IPS DF 6.9 (cell line): Measurements from ENCODE around the gene LIMCH1.

Experiments used
- DNase-seq: peaks from one replicate; pipeline ENCODE4 v3.0.0-alpha.2; 2013; ENCODE audit warnings: low read depth, low spot score
- H3K27ac ChIP-seq: one replicate; pipeline ENCODE4 v1.5.1; 2013; ENCODE audit warnings: low read length, control low read depth
- H3K27me3 ChIP-seq: 2 replicates; pipeline ENCODE4 v1.6.1; 2013; ENCODE audit warnings: mild to moderate bottlenecking, low read length; ENCODE audit not compliant: control insufficient read depth, insufficient read depth
- H3K36me3 ChIP-seq: 2 replicates; pipeline ENCODE4 v1.6.1; 2013; ENCODE audit warnings: low read length; ENCODE audit not compliant: control insufficient read depth, insufficient read depth
- H3K4me1 ChIP-seq: 2 replicates; pipeline ENCODE4 v1.6.1; 2013; ENCODE audit warnings: low read length; ENCODE audit not compliant: control insufficient read depth, insufficient read depth
- H3K4me3 ChIP-seq: 2 replicates; pipeline ENCODE4 v1.5.1; 2013; ENCODE audit warnings: mild to moderate bottlenecking, low read length
- H3K9me3 ChIP-seq: 2 replicates; pipeline ENCODE4 v1.6.1; 2013; ENCODE audit warnings: low read length, inconsistent platforms; ENCODE audit not compliant: control insufficient read depth, insufficient read depth
- WGBS: extraction: QIAGEN DNeasy Blood & Tissue Kit; methylation state at CpG from one replicate; pipeline ENCODE4 v1.1.7; 2013; ENCODE audit warnings: mixed read lengths, missing lambda C conversion rate; ENCODE audit not compliant: insufficient read length, insufficient coverage; 5-methylcytosine and 5-hydroxymethylcytosine counted together

The LIMCH1 gene

GRCh38 chr4:41602113-41602512 lies 64.2 kb downstream of the LIMCH1 start:
- Histone ChIP-seq H3K4me3 (no peak overlapping the region), H3K27ac (no peak overlapping the region)

GRCh38 chr4:41602886-41603498 lies 65.0 kb downstream of the LIMCH1 start:
- DNase-seq, result no peak
- Histone ChIP-seq H3K27ac (no peak overlapping the region), H3K36me3 (no peaks in the 10 kb centered on the region), H3K27me3 (no peaks in the 10 kb centered on the region), H3K9me3 (no peaks in the 10 kb centered on the region), H3K4me3 (no peak overlapping the region), H3K4me1 (no peaks in the 10 kb centered on the region)
- WGBS, result 100% methylated on average over 2 of the region's 3 CpGs

More at GRCh38 chr4:41602113-41602512, 64.2 kb downstream of the LIMCH1 start:
- no peaks in the 10 kb centered on the region for H3K27me3 ChIP-seq
- no CpG with 5 or more reads among the region's 3 CpGs for WGBS
- no peaks in the 10 kb centered on the region for H3K4me1 ChIP-seq
- no peaks in the 10 kb centered on the region for H3K9me3 ChIP-seq
- DNase-seq, result no peak
- no peaks in the 10 kb centered on the region for H3K36me3 ChIP-seq

DNA sequence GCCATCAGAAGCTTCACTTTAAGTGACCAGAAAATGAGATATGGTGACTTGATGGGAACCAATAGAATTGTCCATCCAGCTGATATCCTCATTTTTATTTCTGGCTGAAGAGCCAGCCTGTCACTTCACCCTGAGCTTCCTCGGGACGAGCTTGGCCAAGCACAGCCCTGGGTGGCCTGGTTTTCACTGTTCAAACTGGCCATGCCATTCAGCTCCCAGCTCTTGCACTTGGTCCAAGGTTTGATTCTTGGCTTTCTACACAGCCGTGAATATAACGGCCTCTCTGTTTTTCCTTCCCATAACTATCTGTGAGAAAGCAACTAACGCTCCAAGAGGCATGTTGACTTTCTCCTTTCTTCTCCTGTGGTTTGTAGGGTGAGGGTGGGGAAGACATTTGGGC lies 71.9 kb downstream of the LIMCH1 start:
- peaks cover 4% of the 10 kb centered on the region; the same call in 1 of the 2 replicates for H3K27me3 ChIP-seq
- H3K27ac ChIP-seq, result no peak overlapping the region
- no peak for DNase-seq
- H3K4me1 ChIP-seq, result peaks cover 3% of the 10 kb centered on the region; the same call in 1 of the 2 replicates
- no peak overlapping the region for H3K4me3 ChIP-seq
- no peaks in the 10 kb centered on the region for H3K36me3 ChIP-seq
- WGBS, result no CpG with 5 or more reads among the region's 5 CpGs
- H3K9me3 ChIP-seq, result no peaks in the 10 kb centered on the region

GRCh38 chr4:41610474-41610873 lies 72.5 kb downstream of the LIMCH1 start:
- Histone ChIP-seq H3K4me1 (peaks cover 3% of the 10 kb centered on the region; the same call in 1 of the 2 replicates), H3K27ac (no peak overlapping the region), H3K36me3 (no peaks in the 10 kb centered on the region), H3K4me3 (no peak overlapping the region), H3K27me3 (peaks cover 4% of the 10 kb centered on the region; the same call in 1 of the 2 replicates), H3K9me3 (no peaks in the 10 kb centered on the region)
- DNase-seq, result no peak
- WGBS, result no CpG with 5 or more reads among the region's 3 CpGs

DNA sequence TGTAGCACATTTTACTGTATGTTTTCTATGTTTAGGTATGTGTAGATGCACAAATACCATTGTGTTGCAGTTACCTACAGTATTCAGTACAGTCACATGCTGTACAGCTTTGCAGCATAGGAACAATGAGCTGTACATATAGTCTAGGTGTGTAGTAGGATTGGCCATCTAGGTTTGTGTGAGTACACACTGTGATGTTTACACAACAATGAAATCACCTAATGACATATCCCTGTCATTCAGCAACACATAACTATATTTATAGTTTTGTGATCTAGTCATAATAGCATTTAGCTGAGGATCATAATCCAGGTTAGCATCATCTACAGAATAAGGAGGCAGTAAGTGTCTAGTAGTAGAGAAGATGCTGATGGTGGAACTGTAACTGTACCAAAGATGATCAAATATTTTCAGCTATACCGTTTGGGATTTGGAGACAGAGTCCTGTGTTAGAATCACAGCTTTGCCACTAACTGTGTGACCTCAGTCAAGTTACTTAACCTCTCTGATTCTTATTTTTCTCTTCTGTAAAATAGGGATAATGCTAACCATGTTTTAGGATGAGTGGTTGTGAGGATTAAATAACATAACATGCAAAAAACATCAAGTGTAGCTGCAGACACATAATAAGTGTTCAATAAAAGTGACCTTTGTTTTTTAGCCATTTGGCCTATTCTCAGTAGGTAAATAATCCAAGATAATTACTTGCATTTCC lies 73.3 kb downstream of the LIMCH1 start:
- no CpG with 5 or more reads among the region's 1 CpG for WGBS
- H3K27ac ChIP-seq, result no peak overlapping the region
- H3K9me3 ChIP-seq, result no peaks in the 10 kb centered on the region
- H3K4me3 ChIP-seq, result no peak overlapping the region
- no peak for DNase-seq
- no peaks in the 10 kb centered on the region for H3K36me3 ChIP-seq
- peaks cover 3% of the 10 kb centered on the region; the same call in 1 of the 2 replicates for H3K4me1 ChIP-seq
- peaks cover 4% of the 10 kb centered on the region; the same call in 1 of the 2 replicates for H3K27me3 ChIP-seq

GRCh38 chr4:41611881-41612871 lies 74.2 kb downstream of the LIMCH1 start:
- H3K9me3 ChIP-seq, result no peaks in the 10 kb centered on the region
- H3K27ac ChIP-seq, result no peak overlapping the region
- H3K4me3 ChIP-seq, result no peak overlapping the region
- no peaks in the 10 kb centered on the region for H3K36me3 ChIP-seq
- H3K27me3 ChIP-seq, result peaks cover 4% of the 10 kb centered on the region; the same call in 1 of the 2 replicates
- H3K4me1 ChIP-seq, result peaks cover 3% of the 10 kb centered on the region; the same call in 1 of the 2 replicates
- no CpG with 5 or more reads among the region's 14 CpGs for WGBS
- no peak for DNase-seq

GRCh38 chr4:41613386-41613785 lies 75.4 kb downstream of the LIMCH1 start:
- no peak overlapping the region for H3K27ac ChIP-seq
- H3K4me3 ChIP-seq, result no peak overlapping the region
- no peaks in the 10 kb centered on the region for H3K9me3 ChIP-seq
- no CpG with 5 or more reads among the region's 15 CpGs for WGBS
- peaks cover 3% of the 10 kb centered on the region; the same call in 1 of the 2 replicates for H3K4me1 ChIP-seq
- no peak for DNase-seq
- no peaks in the 10 kb centered on the region for H3K36me3 ChIP-seq
- H3K27me3 ChIP-seq, result peaks cover 4% of the 10 kb centered on the region; the same call in 1 of the 2 replicates

DNA sequence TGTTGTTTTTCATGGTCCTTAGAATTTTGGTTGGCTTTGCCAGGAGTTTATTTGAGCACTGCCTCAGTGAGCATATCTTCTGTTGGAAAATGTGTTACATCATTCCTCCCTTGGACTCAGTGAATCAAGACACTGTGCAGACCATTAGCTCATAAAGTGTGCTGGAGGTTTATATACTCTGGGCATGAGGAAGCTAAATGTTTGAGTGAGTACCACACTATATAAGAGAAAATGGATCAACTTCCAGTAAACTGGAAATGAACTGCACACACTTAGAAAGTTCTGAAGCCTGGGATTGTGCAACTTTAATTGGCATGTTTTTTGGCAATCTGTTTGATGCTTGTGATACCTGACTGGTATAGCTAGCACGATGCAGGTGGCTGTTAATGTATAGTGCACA lies 75.9 kb downstream of the LIMCH1 start:
- WGBS, result no CpG with 5 or more reads among the region's 1 CpG
- Histone ChIP-seq H3K4me3 (no peak overlapping the region), H3K27me3 (peaks cover 4% of the 10 kb centered on the region; the same call in 1 of the 2 replicates), H3K36me3 (no peaks in the 10 kb centered on the region), H3K27ac (no peak overlapping the region), H3K4me1 (peaks cover 3% of the 10 kb centered on the region; the same call in 1 of the 2 replicates), H3K9me3 (no peaks in the 10 kb centered on the region)
- DNase-seq, result no peak

GRCh38 chr4:41614519-41614918 lies 76.6 kb downstream of the LIMCH1 start:
- Histone ChIP-seq H3K4me3 (no peak overlapping the region), H3K27ac (no peak overlapping the region), H3K27me3 (peaks cover 4% of the 10 kb centered on the region; the same call in 1 of the 2 replicates), H3K9me3 (no peaks in the 10 kb centered on the region), H3K36me3 (no peaks in the 10 kb centered on the region), H3K4me1 (peaks cover 3% of the 10 kb centered on the region; the same call in 1 of the 2 replicates)
- no CpG with 5 or more reads among the region's 2 CpGs for WGBS
- DNase-seq, result no peak

- no peaks in the 10 kb centered on the region for H3K27me3 ChIP-seq
- DNase-seq, result no peak
- no peaks in the 10 kb centered on the region for H3K36me3 ChIP-seq
- H3K27ac ChIP-seq, result no peak overlapping the region
- peaks cover 6% of the 10 kb centered on the region for H3K4me1 ChIP-seq
- no CpG with 5 or more reads among the region's 16 CpGs for WGBS
- H3K4me3 ChIP-seq, result no peak overlapping the region
- no peaks in the 10 kb centered on the region for H3K9me3 ChIP-seq
Observed at GRCh38 chr4:41619161-41619560, 81.2 kb downstream of the LIMCH1 start.
